ENCODE measurements around the gene CCNF.

The CCNF gene

DNA sequence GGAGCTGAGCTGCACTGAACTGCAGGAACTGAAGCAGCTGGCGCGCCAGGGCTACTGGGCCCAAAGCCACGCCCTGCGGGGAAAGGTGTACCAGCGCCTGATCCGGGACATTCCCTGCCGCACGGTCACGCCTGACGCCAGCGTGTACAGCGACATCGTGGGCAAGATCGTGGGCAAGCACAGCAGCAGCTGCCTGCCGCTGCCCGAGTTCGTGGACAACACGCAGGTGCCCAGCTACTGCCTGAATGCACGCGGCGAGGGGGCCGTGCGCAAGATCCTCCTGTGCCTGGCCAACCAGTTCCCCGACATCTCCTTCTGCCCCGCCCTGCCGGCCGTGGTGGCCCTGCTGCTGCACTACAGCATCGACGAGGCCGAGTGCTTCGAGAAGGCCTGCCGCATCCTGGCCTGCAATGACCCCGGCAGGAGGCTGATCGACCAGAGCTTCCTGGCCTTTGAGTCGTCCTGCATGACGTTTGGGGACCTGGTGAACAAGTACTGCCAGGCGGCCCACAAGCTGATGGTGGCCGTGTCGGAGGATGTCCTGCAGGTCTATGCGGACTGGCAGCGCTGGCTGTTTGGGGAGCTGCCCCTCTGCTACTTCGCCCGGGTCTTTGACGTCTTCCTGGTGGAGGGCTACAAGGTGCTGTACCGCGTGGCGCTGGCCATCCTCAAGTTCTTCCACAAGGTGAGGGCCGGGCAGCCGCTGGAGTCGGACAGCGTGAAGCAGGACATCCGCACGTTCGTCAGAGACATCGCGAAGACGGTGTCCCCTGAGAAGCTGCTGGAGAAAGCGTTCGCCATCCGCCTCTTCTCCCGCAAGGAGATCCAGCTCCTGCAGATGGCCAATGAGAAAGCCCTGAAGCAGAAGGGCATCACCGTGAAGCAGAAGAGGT is 67.2 kb downstream of the CCNF start (continued):
- TF ChIP-seq, protein P1, sequence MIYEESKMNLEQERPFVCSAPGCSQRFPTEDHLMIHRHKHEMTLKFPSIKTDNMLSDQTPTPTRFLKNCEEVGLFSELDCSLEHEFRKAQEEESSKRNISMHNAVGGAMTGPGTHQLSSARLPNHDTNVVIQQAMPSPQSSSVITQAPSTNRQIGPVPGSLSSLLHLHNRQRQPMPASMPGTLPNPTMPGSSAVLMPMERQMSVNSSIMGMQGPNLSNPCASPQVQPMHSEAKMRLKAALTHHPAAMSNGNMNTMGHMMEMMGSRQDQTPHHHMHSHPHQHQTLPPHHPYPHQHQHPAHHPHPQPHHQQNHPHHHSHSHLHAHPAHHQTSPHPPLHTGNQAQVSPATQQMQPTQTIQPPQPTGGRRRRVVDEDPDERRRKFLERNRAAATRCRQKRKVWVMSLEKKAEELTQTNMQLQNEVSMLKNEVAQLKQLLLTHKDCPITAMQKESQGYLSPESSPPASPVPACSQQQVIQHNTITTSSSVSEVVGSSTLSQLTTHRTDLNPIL (CRISPR knock-in tag; IDR thresholded peaks at IDR 0.05; ENCODE audit: low read depth) = no peak
- TF ChIP-seq ZFP3 (CRISPR knock-in tag; IDR thresholded peaks at IDR 0.05) (no peak), ISL1 (CRISPR knock-in tag; IDR thresholded peaks at IDR 0.05) (no peak)

DNA sequence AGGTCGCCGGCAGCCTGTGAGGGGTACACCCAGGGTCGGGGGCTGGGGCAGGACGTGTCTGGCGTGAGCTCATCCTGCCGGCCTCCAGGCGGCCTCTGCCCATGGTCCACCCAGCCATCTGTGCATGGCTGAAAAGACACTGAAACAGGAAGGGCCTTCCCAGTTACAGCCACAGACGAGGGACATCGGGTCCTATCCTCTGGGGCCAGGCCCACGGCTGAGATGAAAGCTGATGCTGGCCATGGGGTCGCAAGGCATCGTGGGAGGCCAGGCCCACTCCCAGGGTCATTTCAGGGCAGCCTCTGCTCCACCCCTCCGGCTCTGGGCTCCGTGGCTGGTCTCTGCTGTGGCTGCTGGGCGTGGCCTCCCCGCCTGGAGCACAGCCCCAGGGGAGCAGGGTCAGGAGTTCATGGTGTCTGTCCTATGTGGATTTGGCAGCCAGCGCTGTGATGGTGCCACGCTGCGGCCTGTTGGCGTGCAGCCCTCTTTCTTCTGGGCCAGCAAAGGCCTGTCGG is 67.9 kb downstream of the CCNF start:
- TF ChIP-seq ZFP30 (CRISPR knock-in tag; IDR thresholded peaks at IDR 0.05) = no peak; the same call in 1 of the 2 replicates
- TF ChIP-seq SNAI2 (CRISPR knock-in tag; IDR thresholded peaks at IDR 0.05) = 0 out of 2 replicates have a peak, but pooled peaks have one; percentile 27
- ATAC-seq = no peak

DNA sequence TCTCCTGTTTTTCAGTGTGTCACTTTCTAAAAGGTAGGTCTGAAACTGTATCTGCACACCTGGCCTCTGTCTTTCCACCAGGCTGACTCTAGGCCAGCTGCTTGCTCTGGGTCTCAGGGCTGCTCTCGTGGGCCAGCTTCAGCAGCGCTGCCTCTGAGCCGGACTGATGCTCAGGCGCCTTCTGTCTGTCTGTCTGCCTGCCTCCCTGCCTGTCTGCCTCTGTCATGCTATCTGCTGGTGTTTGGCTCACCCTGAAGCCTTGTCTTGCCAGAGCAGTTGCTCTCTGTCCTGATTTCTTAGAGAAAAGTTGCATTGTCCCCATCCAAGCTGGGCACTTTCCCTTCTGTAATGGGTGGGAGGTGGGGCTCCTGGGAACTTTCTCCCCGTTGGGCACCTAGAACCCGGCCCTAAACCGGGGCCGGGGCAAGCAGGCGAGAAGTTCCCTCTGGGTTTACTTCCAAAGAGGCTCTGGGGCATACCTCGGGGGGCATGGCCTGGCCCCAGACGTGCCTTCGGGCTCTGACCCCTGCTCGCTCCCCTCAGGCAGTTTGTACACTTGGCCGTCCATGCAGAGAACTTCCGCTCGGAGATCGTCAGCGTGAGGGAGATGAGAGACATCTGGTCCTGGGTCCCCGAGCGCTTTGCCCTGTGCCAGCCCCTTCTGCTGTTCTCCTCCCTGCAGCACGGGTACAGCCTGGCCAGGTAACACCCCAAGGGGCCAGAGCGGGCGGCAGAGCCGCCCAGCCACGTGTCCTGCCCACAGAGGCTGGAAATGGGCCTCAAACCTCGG is 68.6 kb downstream of the CCNF start:
- no peak for ATAC-seq
- TF ChIP-seq CSDC2 (CRISPR knock-in tag; IDR thresholded peaks at IDR 0.05) = no peak
- no peak for TF ChIP-seq ESRRG (CRISPR knock-in tag; IDR thresholded peaks at IDR 0.05)
- TF ChIP-seq, protein P2, sequence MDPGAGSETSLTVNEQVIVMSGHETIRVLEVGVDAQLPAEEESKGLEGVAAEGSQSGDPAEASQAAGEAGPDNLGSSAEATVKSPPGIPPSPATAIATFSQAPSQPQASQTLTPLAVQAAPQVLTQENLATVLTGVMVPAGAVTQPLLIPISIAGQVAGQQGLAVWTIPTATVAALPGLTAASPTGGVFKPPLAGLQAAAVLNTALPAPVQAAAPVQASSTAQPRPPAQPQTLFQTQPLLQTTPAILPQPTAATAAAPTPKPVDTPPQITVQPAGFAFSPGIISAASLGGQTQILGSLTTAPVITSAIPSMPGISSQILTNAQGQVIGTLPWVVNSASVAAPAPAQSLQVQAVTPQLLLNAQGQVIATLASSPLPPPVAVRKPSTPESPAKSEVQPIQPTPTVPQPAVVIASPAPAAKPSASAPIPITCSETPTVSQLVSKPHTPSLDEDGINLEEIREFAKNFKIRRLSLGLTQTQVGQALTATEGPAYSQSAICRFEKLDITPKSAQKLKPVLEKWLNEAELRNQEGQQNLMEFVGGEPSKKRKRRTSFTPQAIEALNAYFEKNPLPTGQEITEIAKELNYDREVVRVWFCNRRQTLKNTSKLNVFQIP (CRISPR knock-in tag; IDR thresholded peaks at IDR 0.05; ENCODE audit: borderline replicate concordance, low read depth) = no peak
- TF ChIP-seq GLIS3 (CRISPR knock-in tag; IDR thresholded peaks at IDR 0.05) = no peak
- no peak for TF ChIP-seq ZNF70 (CRISPR knock-in tag; IDR thresholded peaks at IDR 0.05)
- TF ChIP-seq ZFP30 (CRISPR knock-in tag; IDR thresholded peaks at IDR 0.05) = no peak
- no peak for TF ChIP-seq ZC3H10 (CRISPR knock-in tag; IDR thresholded peaks at IDR 0.05)
- TF ChIP-seq, protein P3, sequence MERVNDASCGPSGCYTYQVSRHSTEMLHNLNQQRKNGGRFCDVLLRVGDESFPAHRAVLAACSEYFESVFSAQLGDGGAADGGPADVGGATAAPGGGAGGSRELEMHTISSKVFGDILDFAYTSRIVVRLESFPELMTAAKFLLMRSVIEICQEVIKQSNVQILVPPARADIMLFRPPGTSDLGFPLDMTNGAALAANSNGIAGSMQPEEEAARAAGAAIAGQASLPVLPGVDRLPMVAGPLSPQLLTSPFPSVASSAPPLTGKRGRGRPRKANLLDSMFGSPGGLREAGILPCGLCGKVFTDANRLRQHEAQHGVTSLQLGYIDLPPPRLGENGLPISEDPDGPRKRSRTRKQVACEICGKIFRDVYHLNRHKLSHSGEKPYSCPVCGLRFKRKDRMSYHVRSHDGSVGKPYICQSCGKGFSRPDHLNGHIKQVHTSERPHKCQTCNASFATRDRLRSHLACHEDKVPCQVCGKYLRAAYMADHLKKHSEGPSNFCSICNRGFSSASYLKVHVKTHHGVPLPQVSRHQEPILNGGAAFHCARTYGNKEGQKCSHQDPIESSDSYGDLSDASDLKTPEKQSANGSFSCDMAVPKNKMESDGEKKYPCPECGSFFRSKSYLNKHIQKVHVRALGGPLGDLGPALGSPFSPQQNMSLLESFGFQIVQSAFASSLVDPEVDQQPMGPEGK (CRISPR knock-in tag; IDR thresholded peaks at IDR 0.05; ENCODE audit: borderline replicate concordance) = no peak
- no peak for TF ChIP-seq ZFP3 (CRISPR knock-in tag; IDR thresholded peaks at IDR 0.05)
- TF ChIP-seq OSR1 (CRISPR knock-in tag; IDR thresholded peaks at IDR 0.05) = no peak

DNA sequence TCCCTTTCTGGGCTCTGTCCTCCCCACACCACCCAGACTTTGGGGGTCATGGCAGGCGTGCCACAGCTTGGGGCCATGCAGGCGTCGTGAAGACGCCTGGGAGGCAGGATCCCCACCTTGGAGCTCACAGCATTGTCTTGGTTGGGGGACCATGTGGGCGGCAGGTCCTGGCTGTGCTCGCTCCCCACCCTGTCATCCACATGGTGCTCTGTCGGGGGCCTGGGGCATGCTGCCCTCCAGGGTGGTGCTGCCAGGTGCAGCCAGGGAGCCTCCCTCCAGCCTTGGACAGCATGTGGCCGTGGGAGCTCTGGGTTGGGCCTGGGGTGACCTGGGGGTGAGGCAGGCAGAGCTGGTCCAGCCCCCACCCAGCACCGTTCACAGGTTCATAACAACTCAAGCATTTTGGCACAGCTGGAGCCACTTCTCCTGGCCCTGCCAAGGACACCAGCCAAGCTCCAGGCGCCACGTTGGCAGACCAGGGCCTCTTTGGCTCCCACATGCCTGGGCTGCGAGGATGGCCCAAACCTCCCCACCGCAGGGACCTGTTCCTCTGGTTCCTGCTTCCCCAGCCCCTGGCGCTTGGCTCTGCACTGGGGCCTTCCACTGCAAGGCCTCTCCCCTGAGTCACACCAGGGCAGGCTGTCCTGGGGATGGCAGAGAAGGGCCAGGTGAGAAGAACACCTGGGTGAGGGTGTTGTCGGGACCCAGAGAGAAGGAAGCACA is 69.4 kb downstream of the CCNF start:
- TF ChIP-seq, protein P2 (CRISPR knock-in tag; IDR thresholded peaks at IDR 0.05; ENCODE audit: borderline replicate concordance, low read depth) = no peak
- no peak for TF ChIP-seq OSR1 (CRISPR knock-in tag; IDR thresholded peaks at IDR 0.05)
- TF ChIP-seq ZNF565 (CRISPR knock-in tag; conservative IDR thresholded peaks at IDR 0.05; ENCODE audit: low read depth) = no peak
- TF ChIP-seq ARNTL (CRISPR knock-in tag; IDR thresholded peaks at IDR 0.05; ENCODE audit: borderline replicate concordance, low read depth) = no peak
- TF ChIP-seq ZFP30 (CRISPR knock-in tag; IDR thresholded peaks at IDR 0.05) = no peak
- TF ChIP-seq ZC3H10 (CRISPR knock-in tag; IDR thresholded peaks at IDR 0.05) = no peak
- no peak for TF ChIP-seq ZFP3 (CRISPR knock-in tag; IDR thresholded peaks at IDR 0.05)
- TF ChIP-seq ZNF70 (CRISPR knock-in tag; IDR thresholded peaks at IDR 0.05) = no peak
- TF ChIP-seq CSDC2 (CRISPR knock-in tag; IDR thresholded peaks at IDR 0.05) = no peak
- no peak for TF ChIP-seq TCF4 (CRISPR knock-in tag; IDR thresholded peaks at IDR 0.05; ENCODE audit: borderline replicate concordance)
- no peak for TF ChIP-seq SNAI2 (CRISPR knock-in tag; IDR thresholded peaks at IDR 0.05)
- no peak for TF ChIP-seq TOX (CRISPR knock-in tag; IDR thresholded peaks at IDR 0.05; ENCODE audit: borderline replicate concordance)
- TF ChIP-seq, protein P4, sequence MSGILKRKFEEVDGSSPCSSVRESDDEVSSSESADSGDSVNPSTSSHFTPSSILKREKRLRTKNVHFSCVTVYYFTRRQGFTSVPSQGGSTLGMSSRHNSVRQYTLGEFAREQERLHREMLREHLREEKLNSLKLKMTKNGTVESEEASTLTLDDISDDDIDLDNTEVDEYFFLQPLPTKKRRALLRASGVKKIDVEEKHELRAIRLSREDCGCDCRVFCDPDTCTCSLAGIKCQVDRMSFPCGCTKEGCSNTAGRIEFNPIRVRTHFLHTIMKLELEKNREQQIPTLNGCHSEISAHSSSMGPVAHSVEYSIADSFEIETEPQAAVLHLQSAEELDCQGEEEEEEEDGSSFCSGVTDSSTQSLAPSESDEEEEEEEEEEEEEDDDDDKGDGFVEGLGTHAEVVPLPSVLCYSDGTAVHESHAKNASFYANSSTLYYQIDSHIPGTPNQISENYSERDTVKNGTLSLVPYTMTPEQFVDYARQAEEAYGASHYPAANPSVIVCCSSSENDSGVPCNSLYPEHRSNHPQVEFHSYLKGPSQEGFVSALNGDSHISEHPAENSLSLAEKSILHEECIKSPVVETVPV (CRISPR knock-in tag; IDR thresholded peaks at IDR 0.05) = no peak
- TF ChIP-seq GLIS3 (CRISPR knock-in tag; IDR thresholded peaks at IDR 0.05) = no peak
- TF ChIP-seq PPARA (CRISPR knock-in tag; IDR thresholded peaks at IDR 0.05; ENCODE audit: borderline replicate concordance) = no peak
- TF ChIP-seq RARB (CRISPR knock-in tag; IDR thresholded peaks at IDR 0.05) = no peak
- ATAC-seq = no peak

All from SK-N-SH treated with all-trans-retinoic acid at 6 μM for 48 hours (cell line).